Nephron progenitor cell (in vitro differentiated cells): ENCODE results near the gene RAPGEF4.

Experiments
- DNase-seq: peaks from one replicate; pipeline ENCODE4 v3.0.0; 2021
- H3K27ac Mint-ChIP-seq: 2 replicates; pipeline ENCODE4 v1.8.0; 2021; ENCODE audit warnings: mild to moderate bottlenecking, moderate library complexity, mixed read lengths
- H3K27me3 Mint-ChIP-seq: 2 replicates; pipeline ENCODE4 v1.8.0; 2021; ENCODE audit warnings: mild to moderate bottlenecking, low read depth, mixed read lengths; ENCODE audit not compliant: poor library complexity
- H3K36me3 Mint-ChIP-seq: 2 replicates; pipeline ENCODE4 v1.8.0; 2021; ENCODE audit warnings: low read depth, mixed read lengths
- H3K4me1 Mint-ChIP-seq: 2 replicates; pipeline ENCODE4 v1.8.0; 2021; ENCODE audit warnings: mixed read lengths
- H3K4me3 Mint-ChIP-seq: 2 replicates; pipeline ENCODE4 v1.8.0; 2021; ENCODE audit warnings: mild to moderate bottlenecking, moderate library complexity, mixed read lengths
- H3K9me3 Mint-ChIP-seq: 2 replicates; pipeline ENCODE4 v1.8.0; 2021; ENCODE audit warnings: mild to moderate bottlenecking, moderate library complexity, mixed read lengths
- TF ChIP-seq, protein P1 (sequence below): fragments of 200-600 bp; sonication (generic); IDR thresholded peaks from 2 replicates; pipeline ENCODE4 v1.5.0; 2021; ENCODE audit warnings: antibody characterized with exemption

RAPGEF4 gene

DNA sequence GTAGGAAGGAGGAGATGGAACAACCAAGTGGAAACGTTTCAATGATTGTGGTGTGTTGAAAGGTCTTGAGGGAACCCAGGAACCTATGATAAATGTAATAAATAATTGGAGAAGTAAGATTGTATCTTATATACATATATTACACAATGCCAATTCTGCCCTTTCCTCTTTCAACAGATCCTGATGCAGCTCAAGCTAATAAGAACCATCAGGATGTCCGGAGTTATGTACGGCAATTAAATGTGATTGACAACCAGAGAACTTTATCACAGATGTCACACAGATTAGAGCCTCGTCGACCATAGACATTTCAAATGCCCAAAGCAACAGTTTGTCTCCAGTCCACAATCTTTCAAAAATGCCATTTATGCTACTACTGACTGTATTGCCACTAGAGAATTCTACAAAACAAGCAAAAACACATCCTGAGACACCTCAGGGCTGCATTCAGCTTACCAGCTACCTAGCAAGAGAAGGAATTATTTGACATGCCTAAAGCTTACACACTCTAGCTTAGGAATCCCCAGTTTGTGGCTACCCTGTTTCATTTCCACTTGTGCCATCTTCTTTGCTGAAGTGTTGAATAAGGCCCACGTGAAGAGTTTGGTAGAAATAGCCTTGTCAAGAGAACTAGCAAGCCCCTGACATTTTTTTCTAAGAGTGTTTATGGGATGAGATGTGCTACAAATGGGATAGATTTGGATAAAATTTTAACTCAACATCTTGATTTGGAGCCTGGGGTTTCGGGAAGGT lies 316.0 kb downstream of the RAPGEF4 start:
- H3K36me3 Mint-ChIP-seq = no peaks in the 10 kb centered on the region
- H3K4me3 Mint-ChIP-seq = no peak overlapping the region
- TF ChIP-seq, protein P1, sequence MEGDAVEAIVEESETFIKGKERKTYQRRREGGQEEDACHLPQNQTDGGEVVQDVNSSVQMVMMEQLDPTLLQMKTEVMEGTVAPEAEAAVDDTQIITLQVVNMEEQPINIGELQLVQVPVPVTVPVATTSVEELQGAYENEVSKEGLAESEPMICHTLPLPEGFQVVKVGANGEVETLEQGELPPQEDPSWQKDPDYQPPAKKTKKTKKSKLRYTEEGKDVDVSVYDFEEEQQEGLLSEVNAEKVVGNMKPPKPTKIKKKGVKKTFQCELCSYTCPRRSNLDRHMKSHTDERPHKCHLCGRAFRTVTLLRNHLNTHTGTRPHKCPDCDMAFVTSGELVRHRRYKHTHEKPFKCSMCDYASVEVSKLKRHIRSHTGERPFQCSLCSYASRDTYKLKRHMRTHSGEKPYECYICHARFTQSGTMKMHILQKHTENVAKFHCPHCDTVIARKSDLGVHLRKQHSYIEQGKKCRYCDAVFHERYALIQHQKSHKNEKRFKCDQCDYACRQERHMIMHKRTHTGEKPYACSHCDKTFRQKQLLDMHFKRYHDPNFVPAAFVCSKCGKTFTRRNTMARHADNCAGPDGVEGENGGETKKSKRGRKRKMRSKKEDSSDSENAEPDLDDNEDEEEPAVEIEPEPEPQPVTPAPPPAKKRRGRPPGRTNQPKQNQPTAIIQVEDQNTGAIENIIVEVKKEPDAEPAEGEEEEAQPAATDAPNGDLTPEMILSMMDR = no peak
- no peaks in the 10 kb centered on the region for H3K27me3 Mint-ChIP-seq
- DNase-seq = no peak
- no peaks in the 10 kb centered on the region for H3K9me3 Mint-ChIP-seq
- no peak overlapping the region for H3K27ac Mint-ChIP-seq
- H3K4me1 Mint-ChIP-seq = peaks cover 25% of the 10 kb centered on the region

DNA sequence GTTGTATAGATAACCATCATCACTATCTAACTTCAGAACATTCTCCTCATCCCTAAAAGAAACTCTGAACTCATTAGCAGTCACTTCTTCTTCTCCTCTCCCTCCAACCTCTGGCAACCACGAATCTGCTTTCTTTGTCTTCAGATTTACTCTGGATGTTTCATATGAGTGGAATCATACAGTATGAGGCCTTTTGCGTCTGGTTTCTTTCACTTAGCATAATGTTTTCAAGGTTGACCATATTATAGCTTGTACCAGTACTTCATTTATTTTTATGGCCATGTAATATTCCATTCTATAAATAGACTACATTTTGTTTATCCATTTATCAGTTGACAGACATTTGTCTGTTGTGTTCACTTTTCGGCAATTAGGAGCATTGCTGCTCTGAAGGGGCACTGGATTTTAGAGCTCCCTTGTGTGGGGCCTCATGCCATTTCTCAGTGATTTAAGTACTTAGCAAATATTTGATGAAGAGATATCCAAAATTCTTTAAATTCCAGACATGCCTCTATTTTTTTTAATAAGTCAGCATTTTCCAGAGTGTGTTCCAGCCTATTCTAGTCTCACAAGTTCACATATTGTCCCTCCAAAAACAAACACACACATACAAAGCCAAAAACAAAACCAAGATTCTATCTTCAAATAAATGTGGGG lies 317.5 kb downstream of the RAPGEF4 start:
- no peaks in the 10 kb centered on the region for H3K36me3 Mint-ChIP-seq
- H3K9me3 Mint-ChIP-seq = peaks cover 8% of the 10 kb centered on the region
- no peak overlapping the region for H3K4me3 Mint-ChIP-seq
- H3K27ac Mint-ChIP-seq = no peak overlapping the region
- TF ChIP-seq, protein P1 = no peak
- peaks cover 2% of the 10 kb centered on the region for H3K27me3 Mint-ChIP-seq
- DNase-seq = no peak
- peaks cover 20% of the 10 kb centered on the region for H3K4me1 Mint-ChIP-seq

DNA sequence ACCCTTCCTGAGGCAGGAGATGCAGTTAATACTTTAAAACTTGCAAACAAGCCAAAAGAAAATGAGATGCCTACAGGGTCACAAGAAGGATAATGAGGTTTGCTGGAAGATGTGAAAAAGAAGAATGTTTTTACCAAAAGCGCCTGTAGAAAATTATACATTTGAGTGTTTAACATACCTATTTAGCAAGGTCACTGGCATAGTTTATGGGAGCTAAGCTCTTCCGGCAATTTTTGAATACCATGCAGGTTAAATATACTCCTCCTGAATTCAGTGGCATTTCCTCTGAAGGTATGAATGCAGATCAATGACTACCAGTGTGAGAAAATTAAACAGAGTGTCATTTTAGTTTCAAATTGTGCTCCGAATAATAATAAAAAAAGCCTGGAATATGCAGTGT lies 318.8 kb downstream of the RAPGEF4 start:
- no peak for DNase-seq
- Mint-ChIP-seq H3K27ac (no peak overlapping the region), H3K27me3 (peaks cover 2% of the 10 kb centered on the region), H3K4me3 (no peak overlapping the region), H3K4me1 (peaks cover 17% of the 10 kb centered on the region), H3K36me3 (no peaks in the 10 kb centered on the region), H3K9me3 (peaks cover 16% of the 10 kb centered on the region)
- TF ChIP-seq, protein P1 = no peak

DNA sequence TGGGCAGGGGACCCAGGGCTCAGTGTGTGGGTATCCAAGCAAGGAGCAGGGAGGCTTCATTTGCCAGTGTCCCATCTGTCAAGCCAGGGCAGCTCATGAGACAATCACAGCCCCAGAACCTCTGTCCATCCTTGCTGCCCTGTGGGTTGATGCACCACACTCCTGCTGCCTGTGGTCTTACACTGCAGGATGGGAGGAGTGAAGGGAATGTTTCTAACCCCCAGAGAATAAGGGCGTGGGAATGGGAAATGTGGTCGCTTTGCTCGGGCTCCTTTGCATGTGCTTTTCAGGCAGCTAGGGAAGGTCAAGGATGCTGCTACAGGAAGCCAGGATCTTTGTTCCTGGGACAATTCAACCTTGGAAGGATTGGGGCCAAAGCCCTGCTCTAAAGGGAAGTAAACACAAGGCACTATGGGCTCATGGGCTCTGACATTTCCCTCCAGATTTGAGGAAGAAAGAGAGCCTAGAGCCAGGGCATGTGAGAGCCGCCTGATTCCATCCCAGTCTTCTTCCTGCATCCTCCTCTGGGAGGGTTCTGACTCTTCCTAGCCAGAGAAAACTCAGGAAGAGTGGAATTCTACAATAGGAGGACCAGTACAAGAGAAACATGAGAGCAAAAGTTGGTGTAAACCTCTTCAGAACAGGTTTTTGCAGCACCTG lies 321.2 kb downstream of the RAPGEF4 start:
- Mint-ChIP-seq H3K9me3 (peaks cover 16% of the 10 kb centered on the region), H3K27ac (no peak overlapping the region), H3K4me3 (no peak overlapping the region), H3K36me3 (no peaks in the 10 kb centered on the region), H3K27me3 (peaks cover 2% of the 10 kb centered on the region), H3K4me1 (no peaks in the 10 kb centered on the region)
- no peak for DNase-seq
- TF ChIP-seq, protein P1 = no peak

DNA sequence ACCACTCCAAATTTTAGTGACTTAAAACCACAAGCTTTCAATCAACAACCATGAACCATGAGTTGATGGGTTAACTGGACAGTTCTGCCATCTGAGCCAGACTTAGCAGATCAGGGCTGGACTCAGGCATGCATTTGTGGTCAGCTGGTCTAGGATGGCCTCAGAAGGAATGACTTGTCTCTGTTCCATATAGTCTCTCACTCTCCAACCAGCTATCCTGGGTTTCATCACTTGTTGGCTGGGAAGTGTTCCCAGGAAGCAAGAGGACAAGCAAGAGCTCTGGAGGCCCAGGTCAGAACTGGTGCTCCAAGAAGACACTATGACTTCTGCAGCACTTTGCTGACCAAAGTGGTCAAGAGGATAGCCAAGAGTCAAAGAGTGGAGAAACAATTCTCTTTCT lies 322.5 kb downstream of the RAPGEF4 start:
- H3K36me3 Mint-ChIP-seq = no peaks in the 10 kb centered on the region
- H3K4me1 Mint-ChIP-seq = no peaks in the 10 kb centered on the region
- H3K27me3 Mint-ChIP-seq = peaks cover 2% of the 10 kb centered on the region
- TF ChIP-seq, protein P1 = no peak
- no peak for DNase-seq
- no peak overlapping the region for H3K4me3 Mint-ChIP-seq
- peaks cover 16% of the 10 kb centered on the region for H3K9me3 Mint-ChIP-seq
- H3K27ac Mint-ChIP-seq = no peak overlapping the region
